GM21576 (cell line): Measurements from ENCODE around the gene CRYL1.

Experiments used
- ATAC-seq: cut with Tn5 transposase; IDR thresholded peaks from one replicate; pipeline ENCODE4 v1.9.1; 2021; ENCODE audit warnings: mild to moderate bottlenecking, moderate library complexity; ENCODE audit not compliant: unreplicated experiment

CRYL1 gene, protein sequence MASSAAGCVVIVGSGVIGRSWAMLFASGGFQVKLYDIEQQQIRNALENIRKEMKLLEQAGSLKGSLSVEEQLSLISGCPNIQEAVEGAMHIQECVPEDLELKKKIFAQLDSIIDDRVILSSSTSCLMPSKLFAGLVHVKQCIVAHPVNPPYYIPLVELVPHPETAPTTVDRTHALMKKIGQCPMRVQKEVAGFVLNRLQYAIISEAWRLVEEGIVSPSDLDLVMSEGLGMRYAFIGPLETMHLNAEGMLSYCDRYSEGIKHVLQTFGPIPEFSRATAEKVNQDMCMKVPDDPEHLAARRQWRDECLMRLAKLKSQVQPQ

DNA sequence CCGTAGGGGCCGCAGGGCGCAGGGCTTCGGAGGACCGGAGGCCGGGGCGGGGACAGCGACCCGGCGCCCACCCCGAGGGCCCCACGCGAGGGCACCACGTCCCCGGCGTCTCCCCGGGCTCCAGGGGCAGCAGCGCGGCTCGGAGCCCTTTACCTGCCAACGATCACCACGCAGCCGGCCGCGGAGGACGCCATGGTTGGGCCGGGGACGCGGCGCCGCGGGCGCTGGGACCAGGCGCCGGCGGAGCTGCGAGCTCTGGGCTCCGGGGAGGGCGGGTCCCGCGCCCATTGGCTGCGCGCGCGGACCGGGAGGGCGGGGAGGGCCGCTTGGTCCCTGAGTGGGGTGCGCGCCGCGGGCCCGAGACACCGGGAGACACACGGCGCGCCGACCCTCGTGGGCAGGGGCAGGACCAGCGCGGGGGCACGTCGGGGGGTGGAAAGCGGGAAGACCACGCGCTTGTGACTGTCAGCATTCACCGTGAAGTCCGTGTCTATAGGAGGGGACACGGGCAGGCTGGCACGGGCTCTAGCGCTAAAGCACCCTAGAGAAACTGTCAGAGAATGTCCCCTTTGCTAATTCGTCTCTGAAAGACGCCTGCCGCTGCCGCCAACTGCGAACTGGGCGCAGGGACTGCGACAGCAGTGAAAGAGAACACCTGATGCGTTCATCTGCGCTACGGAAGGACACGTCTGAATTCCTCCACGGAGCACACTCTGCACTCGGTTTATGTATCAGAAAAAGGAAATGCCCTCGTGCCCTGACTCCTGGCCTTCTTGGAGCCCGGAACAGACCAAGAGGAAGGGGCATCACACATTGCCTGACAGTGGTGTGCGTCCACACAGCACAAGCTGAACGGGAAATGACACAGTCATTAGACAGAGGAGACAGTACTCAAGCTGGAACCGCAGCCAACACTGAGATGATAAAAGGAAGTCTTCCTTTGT lies at the start of gene CRYL1:
Gene CRYL1 (minus strand): TSS at position 257 of the 944 bp plus-strand sequence. CDS start 63 bp downstream, at position 194.
- ATAC-seq = peak; percentile 71

DNA sequence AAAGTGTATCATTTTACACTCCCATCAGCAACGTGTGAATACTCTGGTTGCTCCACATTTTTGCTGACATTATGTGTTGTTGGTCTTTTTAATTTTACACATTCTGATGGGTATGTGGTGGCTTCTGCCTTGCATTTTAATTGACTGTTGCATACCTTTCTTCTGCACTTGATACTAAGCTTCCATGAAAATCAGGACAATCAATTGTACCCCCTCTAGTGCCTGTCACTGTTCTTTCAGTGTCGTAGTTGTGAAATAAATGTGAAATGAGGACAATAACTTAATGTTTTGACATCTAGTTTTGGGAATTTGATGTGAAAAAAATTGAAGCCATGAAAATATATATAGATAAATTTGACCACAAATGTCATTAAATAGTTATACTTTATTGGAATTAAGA lies 48.0 kb upstream of the CRYL1 start:
- ATAC-seq = no peak

DNA sequence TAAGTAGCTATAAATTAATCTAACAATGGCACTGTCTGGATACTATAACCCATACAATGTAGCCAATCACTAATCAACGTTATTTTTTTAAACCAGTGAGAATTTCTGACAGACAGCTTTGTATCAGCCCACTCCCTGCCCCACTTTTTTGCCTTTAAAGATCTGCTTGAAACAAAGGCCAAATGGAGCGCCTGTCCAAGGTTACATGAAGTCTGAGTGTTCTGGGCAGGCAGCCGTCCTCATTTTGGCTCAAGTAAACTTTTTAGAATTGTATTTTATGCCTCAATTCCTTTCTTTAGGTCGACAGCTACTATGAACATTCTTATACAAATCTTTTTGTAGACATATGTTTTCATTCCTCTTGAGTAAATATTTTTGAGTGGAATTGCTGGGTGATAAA lies 47.5 kb upstream of the CRYL1 start:
- ATAC-seq = no peak

DNA sequence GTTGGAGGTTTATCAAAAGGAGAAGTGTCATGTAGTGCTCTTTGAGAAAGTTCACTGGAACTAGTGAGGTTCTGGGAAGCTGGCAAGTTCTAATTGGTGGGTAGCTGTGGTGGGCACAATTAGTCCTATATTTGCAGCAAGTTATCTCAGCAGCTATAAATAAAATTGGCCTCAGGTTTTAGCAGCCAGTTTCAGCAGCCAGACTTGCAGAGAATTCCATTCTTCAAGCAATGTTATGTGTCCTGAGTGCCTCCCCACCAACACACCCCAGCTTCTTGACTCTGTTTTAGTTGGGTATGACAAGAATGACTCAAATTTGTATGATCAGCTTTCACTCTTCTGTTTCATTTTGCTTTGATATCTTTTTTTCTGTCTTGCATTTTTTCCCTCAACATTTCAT lies 46.0 kb upstream of the CRYL1 start:
- no peak for ATAC-seq

DNA sequence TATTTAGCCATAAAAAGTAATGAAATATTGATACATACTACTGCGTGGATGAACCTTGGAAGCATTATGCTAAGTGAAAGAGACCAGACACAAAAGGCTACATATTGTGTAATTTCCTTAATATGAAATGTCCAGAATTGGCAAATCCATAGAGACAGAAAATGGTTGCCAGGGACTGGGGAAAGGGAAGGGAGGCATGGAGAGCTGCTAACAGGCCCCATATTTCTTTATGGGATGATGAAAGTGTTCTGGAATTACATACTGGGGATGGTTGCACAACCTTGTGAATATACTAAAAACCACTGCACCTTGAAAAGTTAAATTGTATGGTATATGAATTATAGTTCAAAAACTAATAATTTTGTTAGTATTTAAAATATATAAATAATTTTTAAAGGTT lies 44.9 kb upstream of the CRYL1 start:
- no peak for ATAC-seq

DNA sequence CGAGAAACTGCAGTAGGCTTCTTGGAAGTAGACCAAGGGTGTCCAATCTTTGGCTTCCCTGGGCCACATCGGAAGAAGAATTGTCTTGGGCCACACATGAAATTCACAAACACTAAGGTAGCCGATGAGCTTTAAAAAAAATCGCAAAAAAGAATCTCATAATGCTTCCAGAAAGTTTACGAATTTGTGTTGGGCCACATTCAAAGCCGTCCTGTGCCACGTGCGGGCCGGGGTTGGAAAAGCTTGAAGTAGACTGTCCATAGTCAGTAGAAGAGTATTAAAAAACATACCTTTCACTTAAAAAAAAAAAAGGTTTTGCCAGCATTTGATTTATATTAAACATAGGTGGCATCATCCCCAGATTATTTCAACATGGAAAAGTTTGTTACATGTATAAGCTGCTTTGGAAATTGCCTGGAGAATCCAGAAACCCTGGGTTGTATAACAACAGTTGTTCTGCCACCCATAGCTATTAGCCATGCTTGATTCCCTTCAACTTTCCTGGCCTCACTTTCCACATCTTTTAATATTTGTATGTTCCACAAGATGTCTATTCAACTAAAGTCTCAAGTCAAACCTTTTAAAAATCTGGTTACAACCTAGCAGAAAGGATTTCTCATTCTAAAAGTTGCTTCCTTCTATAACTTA lies 42.3 kb upstream of the CRYL1 start:
- no peak for ATAC-seq

DNA sequence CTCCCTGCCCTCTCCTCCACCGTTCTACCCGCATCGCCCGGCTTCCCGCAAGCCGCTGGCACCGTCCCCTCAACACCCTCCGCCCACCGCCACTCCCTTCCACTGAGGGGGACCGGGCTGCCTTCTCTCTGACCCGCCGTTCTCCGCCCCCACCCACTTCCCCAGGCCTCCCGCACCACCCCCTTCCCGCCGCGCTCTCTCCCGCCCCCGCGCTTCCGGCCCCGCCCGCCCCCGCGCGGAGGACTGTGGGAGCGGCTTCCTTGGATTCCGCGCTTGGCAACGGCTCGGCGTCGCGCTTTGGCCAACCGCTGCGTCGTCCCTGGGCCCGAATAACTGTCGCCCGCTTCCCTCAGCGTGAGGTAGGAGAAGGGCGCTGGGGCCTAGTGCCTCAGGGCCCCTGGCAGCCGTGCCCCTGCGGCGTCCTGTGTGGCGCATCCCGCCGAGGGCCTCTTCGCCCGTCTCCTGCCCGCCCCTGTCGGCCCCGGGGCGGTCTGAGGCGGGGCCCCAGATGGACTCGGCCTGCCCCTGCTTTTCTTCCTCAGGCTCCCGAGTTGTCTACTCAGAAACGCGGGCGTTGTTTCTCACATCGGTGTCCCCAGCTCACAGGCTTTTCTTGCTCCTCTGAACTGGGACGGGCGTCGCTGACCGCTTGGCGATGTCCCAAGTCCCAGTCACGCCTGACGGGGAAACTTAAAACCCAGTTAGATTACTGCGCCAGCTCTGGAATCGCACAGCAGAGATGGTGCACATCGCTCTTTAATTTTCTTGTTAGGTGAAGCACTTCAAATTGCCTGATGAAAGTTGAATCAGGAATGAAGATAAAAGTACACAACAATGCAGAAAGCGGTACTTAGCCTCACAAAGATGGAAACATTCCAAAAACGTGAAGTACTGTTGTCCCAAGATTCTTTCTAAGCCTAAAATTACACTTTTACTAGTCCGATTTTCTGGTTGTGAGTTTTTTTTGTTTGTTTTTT lies 41.5 kb upstream of the CRYL1 start, which contains the start of gene IFT88:
Gene IFT88 (plus strand): TSS at position 260 of the 977 bp plus-strand sequence. CDS start 7,229 bp downstream, outside the sequence.
- ATAC-seq = peak; percentile 79

DNA sequence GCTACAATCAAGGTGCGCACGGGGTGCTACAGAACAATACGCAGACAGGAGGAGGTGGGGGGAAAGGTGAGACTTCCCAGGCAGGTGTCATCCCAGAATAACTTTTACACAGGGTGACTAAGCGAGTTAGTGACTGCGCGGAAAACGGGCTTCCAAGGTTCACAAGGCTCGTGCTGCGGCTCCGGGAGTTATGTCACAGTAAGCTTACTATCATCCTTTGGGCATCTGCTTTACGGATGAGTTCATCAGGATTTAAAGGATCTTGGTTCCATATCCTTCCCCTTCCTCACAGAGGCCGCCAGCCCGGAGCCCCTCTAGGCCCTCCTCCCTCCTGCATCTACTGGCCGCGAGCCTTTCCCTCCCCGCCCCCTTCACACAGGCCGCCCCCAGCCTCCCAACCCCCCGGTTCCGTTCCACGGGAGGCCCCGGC lies 40.8 kb upstream of the CRYL1 start:
- peak; percentile 19 for ATAC-seq

DNA sequence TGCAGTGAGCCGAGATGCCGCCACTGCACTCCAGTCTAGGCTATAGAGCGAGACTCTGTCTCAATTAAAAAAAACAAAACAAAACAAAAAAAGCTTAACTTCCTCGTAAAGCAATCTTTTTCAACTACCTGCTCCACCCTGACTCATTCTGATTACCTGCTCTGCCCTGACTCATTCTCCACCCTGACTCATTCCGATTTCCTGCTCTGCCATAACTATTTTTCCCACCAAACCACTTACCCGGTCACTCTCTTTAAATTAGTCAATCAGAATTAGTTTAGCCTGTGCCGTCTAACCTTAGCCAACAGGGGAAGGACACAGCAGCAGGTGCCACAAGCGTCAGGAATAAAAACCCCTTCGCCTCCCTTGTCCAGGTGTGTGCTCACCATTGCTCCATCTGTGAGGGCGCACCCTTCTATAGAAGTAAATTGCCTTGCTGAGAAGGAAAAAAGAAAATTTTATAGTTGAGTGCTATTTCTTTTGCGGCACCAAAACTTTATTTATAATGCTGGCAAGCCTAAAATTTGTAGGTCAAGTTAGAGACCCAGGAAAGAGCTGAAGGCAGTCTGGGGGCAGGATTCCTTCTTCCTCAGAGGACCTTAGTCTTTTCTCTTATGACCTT lies 39.6 kb upstream of the CRYL1 start:
- no peak for ATAC-seq

DNA sequence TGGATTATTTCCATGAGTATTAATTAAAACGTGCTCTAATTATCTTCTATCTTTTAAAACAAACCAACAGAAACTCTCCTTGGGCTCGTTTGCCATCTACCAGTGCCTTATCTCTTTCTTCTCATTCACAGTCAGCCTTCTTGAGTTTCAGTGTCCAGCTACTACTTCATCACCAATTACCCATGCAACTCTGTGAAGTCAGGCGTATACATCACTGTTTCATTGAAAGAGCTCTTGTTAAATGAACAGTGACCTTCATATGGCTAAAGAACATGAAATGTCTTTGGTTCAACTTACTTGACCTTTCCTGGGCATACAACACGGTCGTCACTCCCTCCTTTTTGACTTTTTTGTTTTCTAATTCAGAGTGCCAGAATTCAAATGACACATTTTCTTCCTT lies 36.1 kb upstream of the CRYL1 start:
- no peak for ATAC-seq

DNA sequence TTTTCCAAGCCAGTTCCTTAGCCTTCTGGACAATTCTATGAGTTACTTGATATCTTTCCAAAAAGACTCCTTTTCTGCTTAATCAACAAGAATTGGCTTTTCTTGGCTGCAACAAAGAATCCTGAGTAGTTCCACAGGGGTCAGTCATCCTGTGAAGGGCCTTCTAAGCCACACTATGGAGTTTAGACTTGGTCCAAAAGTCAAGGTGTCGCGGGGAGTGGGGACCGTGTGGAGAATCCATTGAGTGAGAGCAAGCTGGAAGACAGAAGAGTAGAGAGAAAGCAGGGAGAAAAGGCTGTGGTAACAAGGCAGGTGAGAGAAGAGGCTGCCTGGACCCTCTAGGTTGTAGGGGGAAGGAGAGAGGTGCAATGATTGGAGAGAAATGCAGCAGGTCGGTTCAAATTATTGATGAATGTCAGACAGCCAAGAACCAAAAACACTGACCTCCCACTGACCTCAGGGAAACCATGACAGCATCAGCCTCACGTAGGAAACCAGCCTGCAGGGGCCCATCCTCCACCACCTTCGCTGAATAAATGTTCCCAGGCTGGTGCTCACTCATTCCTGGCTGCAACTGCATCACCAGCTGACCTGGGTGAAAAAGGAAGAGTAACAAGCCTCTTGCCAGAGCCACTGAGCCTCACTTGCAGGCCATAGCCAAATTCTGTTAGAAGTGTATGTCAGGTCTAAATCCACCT lies 34.2 kb upstream of the CRYL1 start:
- ATAC-seq = no peak

DNA sequence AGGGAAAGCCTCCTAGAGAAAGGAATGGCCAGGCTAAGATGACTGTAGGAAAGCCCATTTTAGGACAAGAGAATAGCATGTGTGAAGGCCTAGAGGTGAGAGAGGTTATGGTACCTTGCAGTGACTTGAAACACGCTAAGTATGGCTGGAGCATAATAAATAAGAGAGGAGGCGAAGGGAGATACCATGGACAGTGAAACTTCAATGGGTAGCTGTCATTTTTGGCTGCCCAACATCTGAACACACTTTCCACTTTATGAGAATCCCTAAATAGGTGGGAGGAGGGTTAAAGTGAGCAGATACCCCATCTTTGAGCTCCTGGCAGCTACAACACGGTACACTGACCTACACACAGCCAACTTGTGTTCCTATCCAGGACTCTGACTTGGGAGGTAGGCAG lies 33.3 kb upstream of the CRYL1 start:
- ATAC-seq = no peak

DNA sequence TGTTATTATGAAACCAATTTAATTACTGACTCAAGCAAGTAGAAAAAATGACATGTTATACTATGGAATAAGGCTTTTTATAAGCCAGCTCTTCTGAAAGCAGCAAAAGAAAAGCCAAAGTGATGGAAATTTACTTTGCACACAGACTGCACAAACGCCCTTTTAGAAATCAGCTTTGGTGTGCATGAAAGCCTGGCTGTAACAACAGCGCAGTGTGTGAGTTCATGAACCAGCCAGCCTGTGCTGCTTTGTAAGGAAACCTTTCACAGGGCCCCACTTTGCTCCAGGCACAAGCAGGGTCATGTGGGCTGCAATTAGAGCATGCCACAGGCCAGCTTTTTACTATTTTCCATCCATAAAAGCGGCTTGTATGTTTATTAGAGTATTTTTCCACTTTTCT lies 27.7 kb upstream of the CRYL1 start:
- ATAC-seq = no peak

DNA sequence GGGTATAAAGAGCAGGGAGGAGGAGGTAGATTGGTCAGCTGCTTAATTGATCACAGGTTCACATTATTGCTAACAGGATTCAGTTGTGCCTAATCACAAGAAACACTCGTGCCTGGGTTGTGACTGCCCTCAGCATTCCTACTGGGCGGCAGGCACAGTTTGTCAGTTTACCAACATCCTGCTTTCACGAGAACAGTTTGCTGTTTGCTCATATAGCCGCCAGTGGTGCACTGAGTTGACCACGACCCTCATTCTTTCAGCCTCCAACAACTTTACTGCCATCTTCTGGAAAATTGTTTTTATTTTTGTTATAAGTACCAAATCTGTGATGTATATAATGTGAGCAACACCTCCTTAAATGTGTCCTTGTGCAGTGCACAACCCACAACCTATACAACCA lies 25.1 kb upstream of the CRYL1 start:
- ATAC-seq = no peak

DNA sequence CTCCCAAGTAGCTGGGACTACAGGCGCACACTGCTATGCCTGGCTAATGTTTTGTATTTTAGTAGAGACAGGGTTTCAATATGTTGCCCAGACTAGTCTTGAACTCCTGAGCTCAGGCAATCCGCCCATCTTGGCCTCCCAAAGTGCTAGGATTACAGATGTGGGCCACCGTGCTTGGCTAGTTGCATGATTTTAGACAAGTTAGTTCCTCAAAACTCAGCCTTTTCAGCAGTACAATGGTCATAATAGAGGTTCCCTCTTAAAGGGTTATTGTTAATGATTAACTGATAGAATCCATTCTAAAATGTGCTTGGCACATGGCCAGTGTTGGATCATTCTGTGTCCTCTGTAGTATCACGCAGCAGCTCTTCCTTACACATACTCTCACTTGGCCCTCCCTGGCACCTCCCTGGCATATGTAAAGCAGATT lies 21.8 kb upstream of the CRYL1 start:
- ATAC-seq = no peak

DNA sequence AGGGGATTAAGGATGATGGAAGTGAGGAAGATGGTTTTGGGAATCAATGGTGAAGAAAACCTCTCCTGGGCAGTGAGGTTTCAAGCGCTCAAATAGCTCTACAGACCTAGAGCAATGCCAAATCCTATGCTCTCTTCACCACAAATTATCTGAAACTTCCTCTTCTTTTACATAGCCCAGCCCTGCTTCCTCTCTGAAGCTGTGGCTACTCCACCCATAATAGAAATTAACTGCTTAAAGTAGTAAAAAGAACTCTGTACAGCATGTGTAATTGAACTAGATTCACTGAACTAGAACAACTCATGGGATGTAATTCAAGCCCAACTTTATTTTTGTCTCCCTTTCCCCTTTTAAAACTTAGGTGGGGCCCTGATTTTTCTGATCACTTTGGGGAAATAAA lies 20.9 kb upstream of the CRYL1 start:
- no peak for ATAC-seq

DNA sequence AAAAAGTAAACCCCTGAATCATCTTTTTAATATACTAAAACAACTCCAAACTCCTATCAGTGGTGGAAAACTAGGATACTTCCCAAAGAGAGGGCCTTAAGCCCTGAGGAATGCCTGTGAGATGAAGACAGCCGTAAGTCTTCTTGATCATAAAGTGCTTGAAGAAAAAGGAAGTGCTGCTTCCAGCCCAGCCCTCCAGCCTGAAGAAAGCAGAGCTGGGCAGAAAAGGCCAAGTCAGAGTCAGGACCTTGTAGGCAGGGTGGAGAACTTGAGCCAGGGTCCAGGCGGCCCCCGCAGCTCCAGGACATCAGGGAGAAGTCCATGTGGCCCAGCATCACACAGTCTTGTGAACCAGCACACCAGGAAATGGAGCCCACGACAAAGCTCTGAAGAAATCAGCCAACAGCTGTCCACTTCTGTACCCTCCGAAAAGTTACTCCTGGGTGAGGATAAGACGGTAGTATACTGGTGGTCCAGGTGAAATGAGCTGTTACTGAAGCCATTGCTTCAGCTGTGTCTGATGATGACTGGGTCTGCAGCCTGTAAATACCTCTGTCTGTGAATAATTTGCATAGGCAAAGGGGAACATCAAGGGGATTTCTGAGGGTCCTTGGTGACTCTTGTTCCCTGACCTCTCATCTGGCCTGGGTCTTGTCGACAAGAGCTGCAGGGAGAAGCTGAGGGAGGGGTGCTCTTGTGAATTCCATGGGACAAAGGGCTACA lies 18.7 kb upstream of the CRYL1 start:
- no peak for ATAC-seq

DNA sequence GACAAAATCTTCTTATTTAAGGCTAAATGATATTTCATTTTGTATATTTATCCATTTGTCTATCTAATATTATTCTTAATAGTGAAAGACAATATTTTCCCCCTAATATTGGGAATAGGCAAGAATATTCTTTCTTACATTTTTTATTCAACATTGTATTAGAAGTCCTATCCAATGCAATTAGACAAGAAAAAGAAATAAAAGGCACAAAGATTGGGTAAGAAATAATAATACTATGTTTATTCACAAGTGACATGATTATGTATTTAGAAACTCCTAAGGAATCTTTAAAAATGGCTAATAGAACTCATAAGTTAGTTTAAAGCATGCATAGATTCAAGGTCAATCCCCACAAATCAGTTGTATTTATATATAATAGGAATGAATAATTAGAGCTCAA lies 11.3 kb upstream of the CRYL1 start:
- no peak for ATAC-seq
